NB4 (cell line): ENCODE results near the gene OR13C8.

ENCODE experiments used
- MYC ChIP-seq: IDR thresholded peaks from 2 replicates; pipeline ENCODE4 v1.6.1; 2011; ENCODE audit warnings: low read depth, low read length
- POLR2A ChIP-seq: IDR thresholded peaks from 2 replicates; pipeline ENCODE4 v1.6.1; 2011; ENCODE audit warnings: mild to moderate bottlenecking; ENCODE audit not compliant: insufficient read length; ENCODE audit errors: extremely low read depth
- TF ChIP-seq, protein P1 (sequence below): IDR thresholded peaks from one replicate; pipeline ENCODE4 v1.5.1; 2012; ENCODE audit warnings: low read depth, low read length
- TF ChIP-seq, protein P2 (sequence below): IDR thresholded peaks from 2 replicates; pipeline ENCODE4 v1.6.1; 2011; ENCODE audit warnings: low read depth, low read length

DNA sequence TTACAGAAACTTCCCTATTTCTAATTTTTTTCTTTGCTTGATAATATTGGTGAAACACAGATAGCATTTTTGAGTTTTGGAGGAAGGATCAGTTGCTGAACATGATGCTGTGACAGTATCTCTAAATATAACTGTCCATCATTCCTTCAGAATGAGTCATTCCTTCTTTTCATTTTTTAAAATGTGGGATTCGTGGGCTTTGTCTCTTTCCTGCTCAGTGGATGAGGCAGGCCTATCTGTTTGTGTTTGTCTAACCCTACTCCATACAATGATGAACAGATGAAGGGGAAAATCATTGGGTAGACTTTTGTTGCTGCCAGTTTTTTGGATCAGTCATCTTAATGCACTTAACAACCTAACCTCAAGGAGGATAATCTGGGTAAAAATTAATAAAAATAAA is 15.7 kb upstream of the OR13C8 start:
- TF ChIP-seq MYC (no peak), POLR2A (no peak)
- TF ChIP-seq, protein P1, sequence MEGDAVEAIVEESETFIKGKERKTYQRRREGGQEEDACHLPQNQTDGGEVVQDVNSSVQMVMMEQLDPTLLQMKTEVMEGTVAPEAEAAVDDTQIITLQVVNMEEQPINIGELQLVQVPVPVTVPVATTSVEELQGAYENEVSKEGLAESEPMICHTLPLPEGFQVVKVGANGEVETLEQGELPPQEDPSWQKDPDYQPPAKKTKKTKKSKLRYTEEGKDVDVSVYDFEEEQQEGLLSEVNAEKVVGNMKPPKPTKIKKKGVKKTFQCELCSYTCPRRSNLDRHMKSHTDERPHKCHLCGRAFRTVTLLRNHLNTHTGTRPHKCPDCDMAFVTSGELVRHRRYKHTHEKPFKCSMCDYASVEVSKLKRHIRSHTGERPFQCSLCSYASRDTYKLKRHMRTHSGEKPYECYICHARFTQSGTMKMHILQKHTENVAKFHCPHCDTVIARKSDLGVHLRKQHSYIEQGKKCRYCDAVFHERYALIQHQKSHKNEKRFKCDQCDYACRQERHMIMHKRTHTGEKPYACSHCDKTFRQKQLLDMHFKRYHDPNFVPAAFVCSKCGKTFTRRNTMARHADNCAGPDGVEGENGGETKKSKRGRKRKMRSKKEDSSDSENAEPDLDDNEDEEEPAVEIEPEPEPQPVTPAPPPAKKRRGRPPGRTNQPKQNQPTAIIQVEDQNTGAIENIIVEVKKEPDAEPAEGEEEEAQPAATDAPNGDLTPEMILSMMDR: no peak
- TF ChIP-seq, protein P2, sequence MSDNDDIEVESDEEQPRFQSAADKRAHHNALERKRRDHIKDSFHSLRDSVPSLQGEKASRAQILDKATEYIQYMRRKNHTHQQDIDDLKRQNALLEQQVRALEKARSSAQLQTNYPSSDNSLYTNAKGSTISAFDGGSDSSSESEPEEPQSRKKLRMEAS: no peak
